ENCODE data around the gene WDFY2.

WDFY2 gene

DNA sequence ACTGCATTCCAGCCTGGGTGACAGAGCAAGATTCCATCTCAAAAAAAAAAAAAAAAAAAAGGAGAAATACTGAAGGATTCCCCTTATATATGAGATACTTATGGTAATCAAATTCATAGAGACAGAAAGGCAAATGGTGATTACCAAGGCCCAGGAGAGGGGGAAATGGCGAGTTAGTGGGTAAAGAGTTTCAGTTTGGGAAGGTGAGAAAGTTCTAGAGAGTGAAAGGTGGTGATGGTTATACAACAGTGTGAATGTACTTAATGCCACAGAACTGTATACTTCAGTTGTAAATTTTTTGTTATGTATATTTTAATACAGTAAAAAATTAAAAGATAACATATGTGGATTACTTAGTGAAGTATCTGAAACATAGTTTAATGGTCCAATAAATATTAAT is 129.5 kb downstream of the WDFY2 start:
- DNase-seq (ENCODE audit: low spot score), result no peak

DNA sequence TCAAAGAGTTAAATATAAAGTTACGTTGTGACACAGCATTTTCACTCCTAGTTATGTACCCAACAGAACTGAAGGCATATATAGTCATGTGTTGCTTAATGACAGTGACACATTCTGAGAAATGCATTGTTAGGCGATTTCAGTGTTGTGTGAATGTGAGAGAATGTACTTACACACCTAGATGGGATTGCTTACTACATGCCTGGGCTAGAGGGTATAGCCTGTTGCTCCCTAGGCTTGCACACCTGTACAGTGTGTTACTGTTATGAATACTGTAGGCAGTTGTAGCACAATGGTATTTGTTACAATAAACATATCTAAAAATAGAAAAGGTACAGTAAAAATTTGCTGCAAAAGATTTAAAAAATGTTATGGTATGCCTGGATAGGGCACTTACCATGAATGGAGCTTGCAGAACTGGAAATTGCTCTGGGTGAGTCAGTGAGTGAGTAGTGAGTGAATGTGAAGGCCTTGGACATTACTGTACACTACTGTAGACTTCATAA is 130.5 kb downstream of the WDFY2 start:
- peak; percentile 75 for DNase-seq (ENCODE audit: low spot score)

DNA sequence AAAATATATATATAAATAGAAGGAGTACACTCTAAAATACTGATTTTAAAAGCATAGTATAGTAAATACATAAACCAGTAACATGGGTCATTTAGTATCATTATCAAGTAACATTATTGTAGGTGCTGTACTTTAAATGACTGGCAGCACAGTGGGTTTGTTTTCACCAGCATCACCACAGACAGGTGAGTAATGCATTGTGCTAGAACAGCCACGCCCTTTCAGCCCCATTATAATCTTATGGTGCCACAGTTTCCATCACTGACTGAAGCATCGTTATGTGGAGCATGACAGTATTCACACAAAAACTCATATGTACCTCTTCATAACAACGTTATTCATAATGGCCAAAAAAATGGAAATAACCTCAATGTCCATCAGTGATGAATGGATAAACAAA is 131.4 kb downstream of the WDFY2 start:
- DNase-seq (ENCODE audit: low spot score), result peak; percentile 14

DNA sequence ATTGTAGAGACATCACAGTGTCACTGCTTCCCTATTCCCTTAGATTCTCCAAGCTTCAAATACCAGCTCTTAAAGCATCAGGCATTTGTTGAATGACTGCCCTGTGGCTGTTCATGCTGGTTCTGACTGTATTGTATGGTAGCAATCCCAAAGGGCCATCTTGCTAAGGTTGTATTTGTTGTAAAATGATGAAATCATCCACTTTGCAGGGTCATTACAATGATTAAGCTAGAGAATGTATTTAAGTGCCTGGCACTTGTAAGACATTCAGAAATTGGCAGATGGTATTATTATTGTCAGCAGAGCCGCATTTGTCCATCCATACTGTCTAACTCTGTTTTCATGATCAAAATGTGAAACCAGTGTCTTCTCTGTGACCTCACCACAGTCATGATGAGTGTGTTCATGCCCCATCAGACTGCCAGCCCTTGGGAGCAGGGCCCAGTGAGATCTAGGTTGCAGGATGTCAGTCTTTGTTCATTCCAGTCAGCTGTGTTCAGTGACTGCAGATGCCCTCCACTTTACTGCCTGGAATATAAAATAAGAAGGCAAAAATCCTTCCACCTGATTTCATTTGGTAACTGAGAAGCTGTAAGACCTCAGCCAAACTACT is 133.6 kb downstream of the WDFY2 start:
- peak; percentile 37 for DNase-seq (ENCODE audit: low spot score)

DNA sequence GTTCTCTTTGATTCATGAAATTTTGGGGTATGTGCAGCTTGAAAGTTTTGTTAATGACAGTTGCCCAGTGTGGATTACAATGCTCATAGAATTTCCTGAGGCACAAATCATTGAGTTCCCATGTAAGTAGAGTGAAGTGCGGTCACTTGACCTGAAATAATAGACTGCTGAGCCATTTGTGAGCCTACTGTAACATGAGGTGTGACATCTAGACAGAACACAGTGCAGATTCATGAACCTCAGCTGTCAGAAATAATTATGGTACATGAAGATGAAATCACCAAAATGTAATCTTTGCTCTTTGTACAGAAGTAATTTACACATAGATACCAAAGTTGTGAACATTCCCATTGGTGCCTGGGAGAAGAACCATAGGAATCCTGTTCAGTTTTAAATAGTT is 135.1 kb downstream of the WDFY2 start:
- DNase-seq (ENCODE audit: low spot score), result no peak

DNA sequence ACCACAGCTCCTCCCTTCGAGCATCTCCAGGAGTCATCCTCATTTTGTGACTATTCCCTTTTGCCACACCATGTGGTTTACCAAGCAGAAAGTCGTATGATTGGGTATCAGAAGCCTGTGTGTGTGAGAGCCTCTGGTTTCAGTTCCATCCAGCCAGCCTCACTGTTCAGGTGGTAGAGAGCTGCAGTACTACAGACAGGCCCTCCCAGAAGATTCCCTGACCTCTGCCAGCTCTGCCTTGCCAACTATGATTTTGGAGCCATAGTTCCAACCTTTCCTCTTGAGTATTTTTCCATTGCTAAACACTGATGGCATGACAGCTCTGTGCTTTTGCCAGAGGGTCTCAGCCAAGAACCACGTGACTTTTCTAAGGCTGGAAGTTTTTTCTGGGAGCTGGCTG is 137.2 kb downstream of the WDFY2 start:
- DNase-seq (ENCODE audit: low spot score), result no peak

DNA sequence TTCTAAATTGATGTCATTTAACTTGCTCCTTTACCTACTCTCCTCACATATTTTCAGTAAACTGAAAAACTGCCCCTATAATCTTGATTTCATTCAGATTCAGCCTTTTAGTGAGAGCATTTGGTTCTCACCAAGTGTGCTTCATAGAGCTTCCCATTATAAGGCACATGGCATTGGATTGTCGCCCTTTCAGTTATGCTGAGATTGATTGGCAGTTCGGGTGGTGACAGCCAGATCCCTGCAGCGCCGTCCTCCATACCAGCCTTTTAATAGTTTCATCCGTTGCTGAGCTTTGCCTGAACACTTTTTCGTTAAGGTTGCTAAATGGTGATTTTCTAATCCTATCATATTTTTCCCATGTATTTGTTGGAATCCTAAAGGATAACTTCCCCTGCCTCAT is 139.3 kb downstream of the WDFY2 start:
- DNase-seq (ENCODE audit: low spot score), result no peak

DNA sequence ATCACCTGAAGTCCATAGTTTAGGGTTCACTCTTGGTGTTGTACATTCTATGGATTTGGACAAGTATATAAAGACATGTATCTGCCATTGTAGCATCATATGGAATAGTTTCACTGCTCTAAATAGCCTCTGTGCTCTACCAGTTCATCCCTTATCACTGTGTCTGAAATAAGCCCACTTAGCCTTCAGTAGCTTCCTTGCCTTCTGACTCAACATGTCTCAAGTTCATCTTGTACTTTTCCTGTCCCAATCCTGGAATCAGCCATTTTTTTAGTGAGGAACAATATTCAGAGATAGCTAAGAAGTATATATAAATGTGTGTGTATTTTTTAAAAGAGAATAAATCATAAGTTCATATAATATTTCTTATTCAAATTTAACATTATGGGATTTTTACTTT is 140.5 kb downstream of the WDFY2 start:
- no peak for DNase-seq (ENCODE audit: low spot score)

DNA sequence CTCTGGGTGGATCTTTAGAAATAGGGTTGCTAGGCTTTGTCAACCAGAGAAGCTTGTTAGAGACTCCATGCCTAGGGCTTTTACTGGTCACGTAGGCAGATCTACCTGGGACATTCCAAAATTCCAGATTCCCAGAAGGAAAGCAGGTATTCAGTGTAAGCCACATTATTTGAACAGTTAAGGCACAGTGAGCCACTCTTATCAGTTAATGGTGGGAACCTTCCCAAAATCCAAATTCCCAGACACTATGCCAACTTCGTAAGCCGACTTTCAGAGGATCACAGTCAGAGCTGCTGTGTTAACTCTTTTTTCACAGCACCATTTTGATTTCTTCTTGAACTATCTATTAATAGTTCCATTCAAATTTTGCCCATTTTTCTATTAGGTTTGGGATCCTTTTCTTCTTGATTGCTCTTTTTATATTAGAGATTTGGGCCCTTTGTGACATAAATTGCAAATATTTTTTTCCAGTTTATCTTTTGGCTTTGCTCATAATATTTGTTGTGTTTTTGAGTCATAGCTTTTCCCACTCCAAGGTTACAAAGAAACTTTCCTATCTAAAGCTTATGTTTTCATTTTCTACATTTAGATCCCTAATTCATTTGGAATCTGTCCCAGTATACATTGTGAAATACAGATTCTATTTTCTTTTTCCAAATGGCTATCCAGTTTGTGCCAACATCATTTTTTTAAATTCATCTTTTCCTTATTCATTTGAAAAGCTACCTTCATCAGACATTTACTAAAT is 142.4 kb downstream of the WDFY2 start:
- no peak for DNase-seq (ENCODE audit: low spot score)

DNA sequence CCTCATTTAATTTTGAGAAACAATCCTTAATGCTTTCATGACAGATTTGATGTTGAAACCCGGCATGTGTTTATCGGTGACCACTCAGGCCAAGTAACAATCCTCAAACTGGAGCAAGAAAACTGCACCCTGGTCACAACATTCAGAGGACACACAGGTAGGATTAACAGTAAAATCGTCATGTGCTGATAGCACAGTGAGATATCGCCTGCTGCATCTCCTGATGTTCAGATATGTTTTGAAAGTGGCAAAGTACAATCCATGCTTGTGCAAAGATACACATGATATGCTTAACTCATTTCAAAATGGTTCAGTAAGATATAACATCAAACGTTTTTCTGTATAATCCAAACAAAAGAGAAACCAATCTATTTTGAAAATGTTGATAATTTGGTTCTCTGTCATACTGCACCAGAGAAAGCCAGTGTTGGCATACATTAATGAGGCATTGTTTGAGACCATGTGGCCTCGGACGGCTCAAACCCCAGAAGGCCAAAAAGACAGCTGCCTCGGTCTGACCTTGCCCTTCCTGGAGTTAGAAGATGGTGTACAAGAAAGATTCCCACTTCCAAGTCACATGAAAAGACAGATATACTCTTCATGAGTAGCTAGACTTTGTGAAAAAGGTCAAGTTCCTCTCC is 143.5 kb downstream of the WDFY2 start:
- no peak for DNase-seq (ENCODE audit: low spot score)

DNA sequence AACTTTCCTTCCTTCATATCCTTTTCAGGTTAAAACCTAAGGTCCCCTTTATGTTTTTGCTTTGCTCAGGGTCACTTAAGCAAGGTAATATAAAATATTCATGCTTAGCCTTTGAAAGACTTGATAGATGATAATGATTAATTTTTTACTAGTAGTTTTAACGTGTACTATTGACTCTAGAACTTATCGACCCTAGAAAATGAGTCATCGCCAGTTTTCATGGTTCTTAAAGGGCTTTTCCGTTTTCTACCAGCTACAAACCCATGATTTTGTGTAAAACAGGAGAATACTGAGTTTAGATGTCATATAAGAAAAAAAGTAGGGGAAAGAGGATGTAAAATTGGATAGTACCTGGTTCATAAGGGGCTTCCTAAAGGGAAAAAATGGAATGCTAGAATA is 144.0 kb downstream of the WDFY2 start:
- DNase-seq (ENCODE audit: low spot score), result peak; percentile 10

DNA sequence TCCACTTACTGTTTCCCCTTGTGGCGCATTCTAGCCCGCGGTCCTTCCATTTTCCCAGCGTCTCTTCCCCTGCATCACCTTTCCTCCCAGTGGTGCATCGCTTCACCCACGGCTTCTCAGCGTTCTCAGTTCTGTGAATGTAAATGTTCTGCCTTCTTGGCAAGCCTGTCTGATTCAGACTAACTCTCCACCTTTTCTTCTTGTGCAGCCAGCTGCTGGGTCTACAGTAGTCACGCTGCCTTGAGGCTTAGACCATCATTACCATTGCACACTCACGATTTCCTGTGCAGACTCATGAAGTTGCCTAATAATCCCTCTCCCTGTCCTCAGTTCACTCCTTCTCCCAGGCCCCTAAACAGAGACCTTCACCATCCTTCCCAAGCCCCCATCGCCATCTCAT is 144.7 kb downstream of the WDFY2 start:
- peak; percentile 54 for DNase-seq (ENCODE audit: low spot score)

DNA sequence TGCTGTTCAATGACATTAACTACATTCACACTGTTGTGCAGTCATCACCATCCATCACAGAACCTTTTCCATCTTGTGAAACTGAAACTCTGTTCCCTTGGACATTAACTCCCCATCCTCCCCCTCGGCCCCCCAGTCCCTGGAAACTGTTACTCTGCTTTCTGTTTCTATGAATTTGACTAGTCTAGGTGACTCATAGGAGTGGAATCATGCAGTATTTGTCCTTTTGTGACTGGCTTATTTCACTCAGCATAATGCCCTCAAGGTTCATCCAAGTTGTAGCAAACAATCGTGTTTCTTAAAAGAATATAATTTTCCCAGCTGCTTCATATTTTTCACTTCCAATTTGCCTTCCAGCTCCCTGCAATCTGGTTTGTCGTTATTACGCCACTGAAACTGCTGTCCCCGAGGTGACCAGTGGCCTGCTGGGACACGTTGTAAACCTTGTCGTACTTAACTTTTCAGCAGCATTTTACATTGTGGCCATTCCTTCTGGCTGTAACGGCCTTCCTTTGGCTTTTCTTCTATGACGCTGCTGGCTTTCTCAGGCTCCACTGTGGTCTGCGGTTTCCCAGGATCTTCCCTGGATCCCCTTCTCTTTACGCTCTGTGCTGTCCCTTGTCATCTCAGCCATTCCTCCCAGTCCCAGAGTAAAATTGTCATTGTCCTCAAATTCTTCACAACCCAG is 145.7 kb downstream of the WDFY2 start:
- DNase-seq (ENCODE audit: low spot score), result peak; percentile 73

DNA sequence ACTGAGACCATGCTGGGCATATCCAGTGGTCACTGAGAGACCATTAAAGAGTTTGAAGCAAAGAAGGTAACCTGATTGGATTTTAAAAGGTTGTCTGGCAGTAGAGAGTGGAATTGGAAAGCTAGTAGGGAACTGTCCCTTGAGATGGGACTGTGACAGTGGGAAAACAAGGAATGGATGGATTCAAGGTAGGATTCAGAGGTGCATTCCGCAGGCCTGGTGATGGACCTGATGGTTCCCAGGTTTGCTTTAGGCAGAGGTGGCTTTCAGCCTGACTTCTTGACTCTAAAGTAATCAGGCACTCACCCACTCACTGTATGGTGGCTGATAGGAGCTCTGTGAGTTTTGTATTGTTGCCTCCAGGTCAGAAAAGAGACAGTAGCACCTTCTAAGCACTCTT is 146.7 kb downstream of the WDFY2 start:
- DNase-seq (ENCODE audit: low spot score), result no peak

DNA sequence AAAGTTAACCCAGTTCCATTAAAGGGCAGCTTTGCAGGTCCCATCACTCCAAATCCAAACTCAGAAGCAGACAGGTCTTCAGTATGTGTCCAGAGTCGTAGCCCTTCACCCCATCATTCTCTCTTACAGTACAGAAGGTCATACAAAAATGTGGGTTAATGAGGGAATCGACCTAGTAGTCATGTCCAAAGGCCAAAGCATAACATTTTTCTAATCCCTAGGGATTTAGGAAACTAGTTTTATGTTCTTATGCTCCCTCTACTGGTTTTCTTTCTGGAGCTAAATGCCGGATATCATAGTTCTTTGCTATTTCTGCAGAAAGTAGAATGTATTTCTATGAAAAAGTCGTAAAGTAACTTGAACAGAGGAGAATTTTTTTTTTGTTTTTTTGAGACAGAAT is 147.5 kb downstream of the WDFY2 start:
- no peak for DNase-seq (ENCODE audit: low spot score)

DNA sequence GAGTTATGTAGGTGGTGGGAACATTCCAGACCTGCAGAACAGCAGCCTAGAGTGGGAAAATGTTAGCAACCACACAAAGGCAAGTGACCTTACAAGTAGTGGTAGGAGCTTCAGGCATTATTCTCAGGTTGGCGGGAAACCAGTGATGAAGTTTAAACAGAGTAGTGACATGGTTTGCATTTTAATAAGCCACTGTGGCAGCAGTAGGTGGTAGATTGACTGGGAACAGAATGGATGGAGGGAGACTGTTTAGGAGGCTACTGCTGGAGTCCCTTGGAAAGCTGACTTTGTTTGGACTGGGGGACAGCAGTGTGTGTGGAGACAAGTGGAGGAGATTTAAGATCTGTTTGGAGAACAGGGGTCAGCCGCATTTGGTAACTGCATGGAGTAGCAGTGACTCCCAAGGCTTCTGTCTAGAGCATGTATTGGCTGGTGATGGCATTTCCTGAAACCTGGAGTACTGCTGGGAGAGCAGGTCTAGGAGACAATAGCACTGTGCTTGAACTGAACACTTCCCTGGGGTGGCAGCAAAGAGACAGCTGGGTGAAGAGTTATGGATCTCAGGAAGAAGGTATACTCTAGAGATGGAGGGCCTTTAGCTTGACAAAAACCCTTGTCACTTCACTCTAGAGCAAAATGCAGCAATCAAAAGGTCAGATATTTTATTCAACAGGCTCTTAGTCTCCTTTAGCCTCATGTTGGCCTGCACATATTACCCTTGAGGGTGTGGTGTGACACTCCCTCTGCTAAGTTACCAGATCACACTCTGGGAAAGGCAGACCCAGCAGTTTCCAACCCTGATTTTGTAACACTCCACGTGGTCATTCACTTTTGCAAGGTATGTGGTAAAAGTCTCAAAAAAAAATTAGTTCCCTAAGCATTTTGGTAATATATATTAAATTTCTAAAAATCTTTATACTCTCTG is 149.4 kb downstream of the WDFY2 start:
- no peak for DNase-seq (ENCODE audit: low spot score)

DNA sequence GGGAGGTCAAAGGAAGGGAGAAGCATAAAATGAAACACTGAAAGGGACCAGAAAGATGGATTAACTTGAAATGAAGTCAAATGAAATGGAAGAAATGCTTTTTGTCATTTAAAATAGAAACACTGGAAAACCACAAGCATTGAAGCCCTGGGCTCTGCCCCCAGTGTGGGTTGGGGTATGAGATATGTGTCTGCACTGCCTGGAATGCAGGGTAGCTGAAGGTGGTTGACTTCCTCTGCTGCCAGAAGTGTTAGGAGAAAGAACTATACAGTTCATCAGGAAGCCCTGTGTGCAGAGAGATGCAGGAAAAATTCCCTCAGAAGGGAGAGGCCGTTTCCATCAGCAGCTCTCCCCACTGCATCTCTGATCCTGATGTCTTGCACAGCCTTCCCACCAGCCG is 150.5 kb downstream of the WDFY2 start:
- peak; percentile 26 for DNase-seq (ENCODE audit: low spot score)

DNA sequence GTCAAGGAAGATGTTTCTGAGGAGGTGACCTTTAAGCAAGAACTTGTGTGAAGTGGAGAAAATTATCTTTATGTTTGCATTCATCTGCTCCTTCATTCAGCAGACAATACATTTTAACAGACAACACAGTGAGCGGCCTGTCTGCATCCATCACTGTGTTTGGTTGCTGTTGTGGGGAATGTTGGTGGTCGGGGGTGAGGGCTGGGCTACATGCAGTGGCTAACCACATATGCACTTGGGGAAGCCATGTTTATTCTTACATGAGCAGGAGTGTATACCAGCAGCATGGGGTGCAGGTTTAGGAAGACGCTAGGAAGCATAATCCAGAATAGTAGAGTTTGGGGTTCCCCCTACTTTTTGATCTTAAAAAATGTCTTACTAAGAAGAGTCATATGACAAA is 153.3 kb downstream of the WDFY2 start:
- no peak for DNase-seq (ENCODE audit: low spot score)

DNA sequence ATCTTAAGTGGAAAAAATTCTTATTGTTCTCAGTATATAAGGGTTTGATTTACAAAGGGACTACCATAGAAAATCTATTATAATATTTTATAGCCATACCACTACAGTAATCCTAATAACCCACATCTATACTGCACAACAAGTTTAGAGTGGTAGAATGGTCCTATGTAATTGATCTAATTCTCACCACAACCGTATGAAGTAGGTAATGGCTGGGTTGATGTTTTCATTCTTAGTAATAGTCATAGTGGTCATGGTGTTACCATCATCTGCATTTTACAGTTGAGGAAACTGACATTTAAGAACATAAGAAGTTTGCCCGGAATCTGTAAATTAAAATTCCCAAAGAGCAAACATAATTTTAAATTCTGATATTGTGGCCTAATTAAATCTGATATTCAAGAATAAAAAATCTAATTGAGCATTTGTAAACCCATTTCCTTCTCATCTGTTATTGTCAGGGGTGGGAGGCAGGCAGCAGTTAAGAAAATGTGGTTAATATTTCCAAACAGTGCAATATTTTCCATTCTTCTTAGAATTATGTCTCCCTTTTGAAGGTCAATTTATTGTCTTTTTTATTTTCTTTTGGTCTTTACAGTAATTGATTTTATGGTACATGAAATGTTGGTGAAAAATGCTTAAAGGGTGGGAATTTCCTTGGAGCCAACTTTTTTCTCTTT is 154.1 kb downstream of the WDFY2 start:
- DNase-seq (ENCODE audit: low spot score), result no peak

DNA sequence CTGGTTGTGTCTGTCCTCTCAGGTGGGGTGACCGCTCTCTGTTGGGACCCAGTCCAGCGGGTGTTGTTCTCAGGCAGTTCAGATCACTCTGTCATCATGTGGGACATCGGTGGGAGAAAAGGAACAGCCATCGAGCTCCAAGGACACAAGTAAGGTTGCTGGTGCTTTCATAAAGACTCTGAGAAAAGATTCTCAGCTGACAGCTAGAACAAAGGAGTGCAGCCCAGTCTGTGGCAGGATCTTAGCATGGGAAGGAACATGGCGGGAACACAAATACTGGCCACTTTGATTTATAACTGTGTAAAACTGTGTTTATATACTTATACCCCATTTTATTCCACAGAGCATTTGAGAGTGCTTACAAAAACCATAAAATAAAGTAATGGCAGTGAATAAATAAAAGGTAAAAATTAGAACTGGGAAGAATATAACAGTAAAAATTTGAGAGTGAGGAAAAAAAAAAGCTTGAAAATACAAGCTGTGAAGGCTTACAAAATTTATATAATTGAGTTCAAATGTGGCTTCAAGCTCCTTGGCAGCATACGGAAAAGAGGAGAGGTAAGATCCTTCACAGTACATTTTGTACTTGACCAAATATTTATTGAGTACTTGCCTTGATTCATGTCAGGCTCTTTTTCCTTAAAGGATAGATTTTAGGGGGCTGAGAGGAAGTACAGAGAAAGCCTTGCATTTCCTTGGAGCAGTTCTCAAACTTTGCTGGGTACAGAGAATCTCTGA is 154.9 kb downstream of the WDFY2 start:
- no peak for DNase-seq (ENCODE audit: low spot score)

Measured in kidney tubule cell (primary cell).